ENCODE data around the gene EAF2.

The EAF2 gene

GRCh38 chr3:121863801-121864200 lies 28.8 kb downstream of the EAF2 start:
- DNase-seq: no peak

- DNase-seq: no peak
Measured at GRCh38 chr3:121869736-121870135, 34.7 kb downstream of the EAF2 start.

- peak; percentile 5 for DNase-seq
Measured at GRCh38 chr3:121870717-121871116, 35.7 kb downstream of the EAF2 start.

GRCh38 chr3:121871430-121871829 lies 36.4 kb downstream of the EAF2 start:
- DNase-seq: no peak

GRCh38 chr3:121878411-121878810 lies 43.4 kb downstream of the EAF2 start:
- no peak for DNase-seq

GRCh38 chr3:121883507-121883906 lies 48.5 kb downstream of the EAF2 start:
- peak; percentile 35 for DNase-seq

GRCh38 chr3:121885386-121885785 lies 50.4 kb downstream of the EAF2 start:
- no peak for DNase-seq

GRCh38 chr3:121894301-121894990 lies 59.4 kb downstream of the EAF2 start, which contains the start of gene SLC15A2:
TSS of gene SLC15A2 (plus strand) at chr3:121894401. CDS start at chr3:121894477, 76 bp downstream.
- DNase-seq: no peak

- DNase-seq: no peak
Measured at GRCh38 chr3:121895121-121895520, 60.1 kb downstream of the EAF2 start.

- no peak for DNase-seq
Measured at GRCh38 chr3:121895736-121896135, 60.7 kb downstream of the EAF2 start.

GRCh38 chr3:121896823-121897222 lies 61.8 kb downstream of the EAF2 start:
- no peak for DNase-seq

GRCh38 chr3:121897296-121897695 lies 62.3 kb downstream of the EAF2 start:
- DNase-seq: no peak

GRCh38 chr3:121913305-121913990 lies 78.4 kb downstream of the EAF2 start:
- no peak for DNase-seq

GRCh38 chr3:121914081-121914998 lies 79.3 kb downstream of the EAF2 start:
- no peak for DNase-seq

- DNase-seq: no peak
Measured at GRCh38 chr3:121916189-121916588, 81.2 kb downstream of the EAF2 start.

- no peak for DNase-seq
Measured at GRCh38 chr3:121918779-121919483, 83.9 kb downstream of the EAF2 start.

GRCh38 chr3:121924734-121925133 lies 89.7 kb downstream of the EAF2 start:
- no peak for DNase-seq

- DNase-seq: no peak
Measured at GRCh38 chr3:121926380-121926779, 91.4 kb downstream of the EAF2 start.

Data from HCEC 1CT (cell line).